GM19193 (cell line): Measurements from ENCODE around the gene KCTD17.

Experiments
- POLR2A ChIP-seq: IDR thresholded peaks from 4 replicates; pipeline ENCODE4 v1.6.1; 2011; ENCODE audit not compliant: insufficient read depth, insufficient read length; ENCODE audit errors: extremely low read depth

The KCTD17 gene

DNA sequence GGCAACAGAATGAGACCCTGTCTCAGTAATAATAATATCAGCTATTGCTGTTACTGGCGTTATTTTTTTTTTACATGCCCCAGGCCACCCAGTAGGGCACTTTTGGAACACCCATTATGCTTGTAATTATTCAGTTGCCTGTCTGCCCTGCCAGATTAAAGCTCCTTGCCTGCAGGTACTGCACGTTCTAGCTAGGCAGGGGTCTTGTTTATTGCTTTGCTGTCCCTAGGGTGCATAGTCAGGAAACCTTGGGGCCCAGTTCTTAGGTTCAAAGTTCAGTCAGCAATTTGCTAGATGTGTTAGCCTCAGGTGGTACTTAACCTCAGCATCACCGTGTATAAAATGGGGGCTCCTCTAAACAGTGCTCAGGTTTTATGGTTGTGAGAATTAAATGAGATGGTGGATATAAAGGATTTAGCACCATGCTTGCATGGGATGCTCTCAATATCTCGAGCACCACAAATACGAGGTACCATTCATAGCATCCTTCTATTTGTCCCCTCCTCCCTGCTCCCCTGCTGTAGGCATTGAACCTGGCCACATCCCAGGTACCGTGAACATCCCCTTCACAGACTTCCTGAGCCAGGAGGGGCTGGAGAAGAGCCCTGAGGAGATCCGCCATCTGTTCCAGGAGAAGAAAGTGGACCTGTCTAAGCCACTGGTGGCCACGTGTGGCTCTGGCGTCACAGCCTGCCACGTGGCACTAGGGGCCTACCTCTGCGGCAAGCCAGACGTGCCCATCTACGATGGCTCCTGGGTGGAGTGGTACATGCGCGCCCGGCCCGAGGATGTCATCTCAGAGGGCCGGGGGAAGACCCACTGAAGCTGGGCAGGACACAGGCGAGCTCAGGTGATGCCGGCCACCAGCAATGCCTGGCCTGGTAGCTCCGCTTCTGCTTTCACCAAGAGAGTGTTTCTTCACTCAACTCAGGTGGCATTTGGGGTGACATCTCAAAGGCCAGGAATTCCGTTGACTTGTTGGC, 22.6 kb upstream of the KCTD17 start:
- no peak for TF ChIP-seq POLR2A

DNA sequence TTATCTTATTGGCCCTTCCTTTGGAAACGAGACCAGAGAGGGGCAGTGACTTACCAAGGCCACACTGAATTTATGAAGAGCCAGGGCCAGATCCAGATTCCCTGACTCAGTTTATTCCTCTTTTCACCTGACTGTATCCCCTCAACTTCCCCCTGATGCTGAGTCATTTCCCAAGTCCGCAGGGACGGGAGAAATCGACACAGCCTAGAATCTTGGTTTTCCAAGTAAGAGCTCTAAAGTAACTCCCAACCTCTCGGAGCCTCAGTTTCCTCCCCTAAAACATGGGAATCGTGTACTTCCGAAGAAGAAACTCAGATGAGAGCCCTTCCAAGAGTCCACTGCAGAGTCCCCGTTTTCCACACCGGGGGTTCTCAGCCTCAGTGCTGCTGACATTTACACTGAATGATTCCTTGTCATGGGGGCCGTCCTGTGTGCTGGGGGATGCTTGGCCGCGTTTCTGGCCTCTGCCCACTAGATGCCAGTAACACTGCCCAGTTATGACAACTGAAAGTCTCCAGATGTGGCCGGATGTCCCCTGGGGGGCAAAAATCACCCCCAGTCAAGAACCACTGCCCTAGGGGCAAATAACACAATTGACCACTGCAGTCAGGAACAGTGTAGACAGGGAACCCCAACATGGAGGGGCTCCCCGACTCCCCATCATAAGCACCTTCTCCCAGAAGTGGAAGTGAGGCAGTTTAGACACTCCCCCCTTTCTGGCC, 20.8 kb upstream of the KCTD17 start:
- TF ChIP-seq POLR2A: no peak

DNA sequence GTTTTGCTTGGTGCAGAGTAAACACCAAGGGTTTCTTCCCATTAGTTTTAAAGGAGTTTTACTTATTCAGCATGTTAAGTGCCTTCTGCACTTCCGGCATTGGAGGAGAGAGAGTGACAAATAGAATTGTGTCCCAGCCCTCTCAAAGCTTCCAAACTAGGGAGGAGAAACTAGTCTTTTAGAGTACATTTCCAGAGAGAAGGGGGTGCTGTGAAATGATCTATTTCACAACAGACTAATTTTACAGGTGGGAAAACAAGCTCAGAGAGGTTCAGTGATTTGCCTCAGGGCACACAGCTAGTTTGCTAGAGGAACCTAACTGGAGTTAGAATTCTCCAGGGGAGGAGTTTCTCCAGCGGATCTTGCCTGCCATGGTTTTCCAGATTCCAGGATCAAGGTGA, 19.4 kb upstream of the KCTD17 start:
- no peak for TF ChIP-seq POLR2A

DNA sequence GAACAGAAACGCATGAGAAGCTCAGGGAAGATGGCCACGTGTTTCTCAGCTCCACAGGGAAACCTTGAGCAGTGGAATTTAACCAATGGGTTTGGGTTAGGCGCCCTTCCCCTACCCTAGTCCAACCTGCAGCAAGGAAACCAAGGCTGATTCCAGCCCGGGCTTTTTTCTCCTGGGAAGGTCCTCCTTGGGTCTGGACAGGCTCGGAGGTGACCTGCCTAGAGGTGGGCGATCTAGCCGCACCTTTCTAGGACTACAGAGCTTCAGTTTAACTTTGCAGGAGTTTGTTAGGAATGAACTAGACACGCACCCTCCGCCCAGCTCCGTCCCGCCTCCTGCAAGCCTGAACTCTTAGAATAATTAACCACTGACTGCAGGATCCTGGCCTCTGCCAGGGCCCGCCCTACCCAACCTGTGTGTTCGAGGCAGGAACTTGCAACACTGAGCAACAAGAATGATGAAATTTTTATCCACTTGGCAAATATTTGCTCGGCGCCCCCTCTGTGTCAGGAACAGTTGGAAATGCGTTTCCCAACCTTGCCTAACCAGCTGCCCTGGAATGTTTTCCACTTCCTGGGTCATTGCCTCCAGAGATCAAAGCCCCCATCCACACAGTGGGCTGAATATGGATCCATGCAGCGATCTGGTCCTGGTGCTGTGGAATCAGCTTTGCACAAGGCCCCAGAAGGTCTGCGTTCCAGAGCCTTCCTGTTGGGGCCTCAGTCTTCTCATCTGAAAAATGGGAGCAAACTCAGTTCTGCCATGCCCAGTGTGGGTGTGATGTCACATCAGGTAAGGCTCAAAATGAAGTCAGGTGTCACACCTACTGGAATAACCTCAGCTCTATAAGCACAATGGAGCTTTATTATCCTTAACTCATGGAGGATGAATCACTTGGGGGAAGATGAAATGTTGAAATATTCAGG, 18.7 kb upstream of the KCTD17 start:
- no peak for TF ChIP-seq POLR2A

DNA sequence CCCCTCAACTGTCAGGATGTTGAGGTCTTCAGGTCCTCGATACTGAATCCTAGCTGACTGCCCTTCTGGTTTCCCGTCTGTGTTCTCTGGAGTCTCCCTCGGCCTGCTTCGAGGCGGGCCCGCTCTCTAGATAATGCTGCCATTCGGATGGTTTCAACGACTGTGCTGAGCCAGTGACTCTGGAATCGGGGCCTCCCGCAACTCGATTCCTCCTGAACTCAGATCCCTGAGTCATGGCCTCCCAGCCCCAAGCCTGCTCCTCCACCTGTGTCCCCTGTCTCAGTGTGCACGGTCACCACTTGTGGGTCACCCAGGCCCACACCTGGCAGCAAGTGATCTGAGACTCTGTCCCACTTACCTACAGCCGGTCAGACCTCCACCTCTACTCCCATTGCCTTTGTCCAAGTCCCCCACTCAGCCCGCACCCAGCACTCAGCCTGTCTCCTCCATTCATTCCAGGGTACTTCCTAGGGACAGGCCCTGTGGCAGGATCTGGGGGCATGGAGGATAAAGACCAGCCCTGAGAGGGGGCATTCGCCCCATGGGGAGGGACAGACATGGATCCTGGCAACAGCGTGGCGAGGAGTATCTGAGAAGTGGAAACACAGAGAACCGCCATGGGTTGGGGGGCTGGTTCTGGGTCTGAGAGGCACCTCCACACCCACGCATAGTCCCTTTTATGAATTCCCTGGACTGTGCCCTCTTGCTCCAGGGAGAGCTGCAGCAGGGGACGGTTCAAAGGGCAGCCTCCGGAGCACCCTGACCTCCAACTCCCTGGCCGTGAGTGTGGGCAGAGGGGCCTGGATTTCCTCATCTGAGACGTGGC, 17.7 kb upstream of the KCTD17 start:
- TF ChIP-seq POLR2A: no peak

DNA sequence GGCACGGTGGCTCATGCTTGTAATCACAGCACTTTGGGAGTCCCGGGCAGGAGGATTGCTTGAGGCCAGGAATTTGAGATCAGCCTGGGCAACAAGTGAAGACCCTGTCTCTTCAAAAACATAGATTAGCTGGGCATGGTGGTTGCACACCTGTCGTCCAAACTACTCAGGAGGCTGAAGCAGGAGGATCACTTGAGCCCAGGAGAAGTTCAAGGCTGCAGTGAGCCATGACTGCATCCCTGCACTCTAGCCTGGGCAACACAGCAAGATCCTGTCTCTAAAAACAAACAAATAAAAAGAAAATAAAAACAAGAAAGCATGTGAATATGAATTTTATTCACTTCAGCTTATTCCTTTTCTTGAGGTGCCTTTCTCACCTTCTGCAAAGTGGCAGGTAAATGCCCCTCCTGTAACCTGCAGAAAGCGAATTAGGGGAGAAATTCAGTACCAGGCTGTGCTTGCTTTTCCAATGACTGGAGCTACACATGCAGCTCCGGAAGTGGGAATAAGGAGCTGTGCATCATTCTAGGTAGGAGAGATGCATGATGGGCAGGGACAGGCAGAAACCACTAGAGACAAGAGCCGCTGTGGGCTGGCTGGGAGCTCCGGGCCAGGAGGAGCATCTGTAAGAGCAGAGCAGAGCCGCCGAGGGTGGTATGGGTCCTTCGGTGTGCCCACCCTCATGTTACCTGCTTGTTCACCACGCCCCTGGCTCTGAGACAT, 14.7 kb upstream of the KCTD17 start:
- no peak for TF ChIP-seq POLR2A

DNA sequence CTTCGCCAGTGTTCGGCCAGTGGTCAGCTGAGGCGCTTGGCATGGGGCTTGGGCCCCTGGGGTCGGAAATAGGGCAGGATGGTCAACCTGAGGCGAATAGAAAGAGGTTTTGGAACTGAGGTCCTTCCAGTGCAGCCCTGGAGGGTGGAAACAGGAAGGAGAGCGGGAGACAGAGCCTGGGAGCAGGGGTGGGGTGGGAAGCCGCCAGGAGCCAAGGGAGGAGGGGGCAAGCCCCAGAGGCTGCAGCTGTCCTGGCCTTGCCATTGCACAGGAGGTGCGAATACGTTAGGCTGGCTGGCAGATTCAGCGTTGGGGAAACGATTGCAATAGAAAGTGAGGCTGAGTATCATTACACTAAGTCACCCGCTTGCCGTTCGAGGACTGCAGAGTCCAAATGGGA, 13.9 kb upstream of the KCTD17 start:
- TF ChIP-seq POLR2A: no peak

DNA sequence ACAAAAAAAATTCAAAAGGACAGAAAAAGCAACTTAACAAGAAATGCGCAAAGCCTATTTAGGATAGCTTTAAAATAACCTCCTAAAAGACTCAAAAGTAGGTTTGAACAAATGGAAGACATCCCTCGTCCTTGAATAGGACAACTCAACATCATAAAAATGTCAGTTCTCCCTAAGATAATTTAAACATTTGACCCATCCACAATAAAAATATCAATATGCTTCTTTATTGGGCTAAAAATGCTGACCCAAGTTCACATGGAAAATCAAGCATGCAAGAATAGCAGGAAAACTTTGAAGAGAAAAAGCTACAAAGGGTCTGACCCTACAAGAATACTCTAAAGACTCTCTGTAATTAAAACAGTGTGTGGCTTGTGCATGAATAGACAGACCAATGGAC, 12.1 kb upstream of the KCTD17 start:
- no peak for TF ChIP-seq POLR2A

DNA sequence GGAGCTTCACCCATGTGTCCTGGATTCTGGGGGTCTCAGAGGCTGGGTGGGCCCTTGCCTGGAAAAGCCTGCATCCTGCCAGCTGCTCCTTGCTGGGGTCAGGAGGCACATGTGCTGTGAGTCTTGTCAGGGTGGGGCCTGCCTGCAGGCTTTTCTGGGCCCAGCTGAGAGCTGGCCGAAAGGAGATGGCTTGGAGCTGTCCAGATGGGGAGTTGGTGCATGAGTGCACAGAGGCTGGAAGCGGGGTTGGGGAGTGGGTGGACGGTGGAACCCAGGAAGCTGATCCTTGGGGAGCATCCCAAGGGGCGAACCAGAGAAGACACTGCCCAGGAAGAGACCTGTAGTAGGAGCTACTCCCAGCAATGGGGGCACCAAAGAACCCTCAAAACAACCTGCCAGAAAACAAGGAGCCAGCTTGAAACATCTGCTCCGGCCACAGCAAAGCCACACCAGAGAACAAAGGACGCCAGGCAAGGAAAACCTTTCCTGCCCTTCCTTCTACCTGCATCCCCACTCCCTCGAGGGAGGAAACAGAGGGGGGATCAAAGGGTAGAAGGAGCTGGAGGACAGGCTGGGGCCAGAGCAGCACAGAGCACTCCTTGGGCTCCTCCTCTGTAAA, 8.2 kb upstream of the KCTD17 start:
- no peak for TF ChIP-seq POLR2A

DNA sequence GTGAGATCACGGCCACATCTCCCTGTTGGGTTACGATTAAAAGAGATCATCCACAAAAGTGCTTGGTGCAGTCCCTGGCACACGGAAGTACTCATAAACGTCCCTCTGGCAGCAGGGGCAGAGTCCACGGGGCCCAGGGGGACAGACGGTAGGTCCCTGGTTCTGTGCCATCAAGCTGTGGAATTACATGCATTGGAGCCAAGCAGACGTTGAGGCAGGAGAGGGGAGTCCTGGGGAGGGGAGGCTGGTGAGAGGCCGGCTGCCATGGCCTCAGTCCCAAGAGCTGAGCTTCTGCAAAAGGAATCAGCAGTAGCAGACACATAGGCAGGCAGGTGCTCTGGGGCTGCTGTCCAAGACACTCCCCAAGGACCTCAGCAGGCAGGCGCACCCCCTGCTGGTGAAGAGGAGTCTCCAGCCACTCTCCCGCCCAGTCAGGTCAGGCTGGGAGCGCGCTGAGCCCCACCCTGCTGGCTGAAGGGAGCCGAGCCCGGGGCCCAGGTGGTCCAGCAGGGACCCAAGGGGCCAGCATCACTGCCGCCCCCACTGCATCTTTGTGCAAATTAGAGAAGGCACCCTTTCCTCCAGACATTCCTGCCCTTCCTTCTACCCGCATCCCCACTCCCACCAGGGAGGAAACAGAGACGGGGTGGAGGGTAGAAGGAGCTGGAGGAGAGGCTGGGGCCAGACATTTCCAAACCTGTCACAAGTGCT, 7.6 kb upstream of the KCTD17 start:
- TF ChIP-seq POLR2A: no peak

DNA sequence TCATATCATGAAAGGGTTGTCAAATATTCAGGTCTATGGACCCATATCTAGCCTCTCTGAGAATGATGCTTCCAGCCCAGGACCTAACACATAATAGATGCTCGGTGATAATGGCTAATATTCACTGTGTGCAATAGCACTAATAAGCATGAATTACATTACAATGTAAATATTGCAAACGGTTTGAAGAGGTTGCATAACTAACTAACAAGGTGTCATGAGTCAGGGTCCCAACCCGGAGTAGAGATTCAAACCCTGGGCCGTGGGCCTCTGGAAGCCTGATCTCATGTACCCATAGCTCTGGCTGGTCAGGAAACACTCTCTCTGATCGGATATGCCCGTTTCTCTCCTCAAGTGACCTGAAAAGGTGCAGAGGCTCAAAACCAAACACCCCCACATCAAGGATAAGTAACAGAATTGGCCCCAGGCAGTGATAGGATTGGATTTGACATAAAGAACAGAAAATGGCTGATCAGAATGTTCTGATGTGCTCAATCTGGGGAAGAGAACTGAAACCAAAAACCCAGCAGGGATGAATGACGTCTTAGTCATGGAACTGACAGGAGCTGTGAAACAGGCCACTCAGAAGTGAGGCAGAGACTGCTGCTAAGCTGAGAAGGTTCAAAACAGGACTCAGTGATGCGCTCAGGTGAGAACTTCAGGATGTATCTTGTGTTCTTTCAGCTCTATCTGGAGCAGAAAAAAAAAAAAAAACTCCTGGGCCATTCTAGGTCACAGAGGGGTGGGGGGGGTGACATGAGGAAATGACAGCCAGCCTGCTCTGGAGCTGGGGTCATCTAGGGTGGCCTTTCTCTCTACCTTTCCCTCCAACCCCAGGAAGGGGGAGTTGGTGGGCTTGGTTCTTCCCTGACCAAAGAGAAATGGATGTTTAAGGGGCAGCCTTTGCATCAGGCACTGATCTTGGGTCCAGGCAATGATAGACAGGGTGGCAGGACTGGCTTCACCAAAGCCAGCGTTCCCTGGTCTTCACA, 6.6 kb upstream of the KCTD17 start:
- TF ChIP-seq POLR2A: no peak
